Lower lobe of right lung (tissue), 2 donors: ENCODE measurements around the gene ADRB2. TPM values are rescaled to one million over a fixed set of nuclear protein-coding genes. Genes with fewer than 3 reads are reported as not detected.

ENCODE experiments used
- ATAC-seq, 2 donors: fragments of 200-7000 bp; cut with Tn5 transposase; one replicate each; pipeline ENCODE4 v1.9.1; 2020 to 2022; ENCODE audit warnings: mild to moderate bottlenecking in 2 of 2, moderate library complexity in 2 of 2
- DNase-seq: peaks from one replicate; pipeline ENCODE4 v3.0.0-alpha.2; 2020
- H3K27ac ChIP-seq: fragments of 200-600 bp; one replicate; pipeline ENCODE4 v1.8.0; 2022
- H3K27me3 ChIP-seq: fragments of 200-600 bp; one replicate; pipeline ENCODE4 v1.8.0; 2022; ENCODE audit warnings: low read depth
- H3K36me3 ChIP-seq: fragments of 200-600 bp; one replicate; pipeline ENCODE4 v1.8.0; 2022; ENCODE audit warnings: mild to moderate bottlenecking
- H3K4me1 ChIP-seq: fragments of 200-600 bp; one replicate; pipeline ENCODE4 v1.8.0; 2022
- H3K4me3 ChIP-seq: fragments of 200-600 bp; one replicate; pipeline ENCODE4 v1.8.0; 2022; ENCODE audit warnings: mild to moderate bottlenecking
- H3K9me3 ChIP-seq: fragments of 200-600 bp; one replicate; pipeline ENCODE4 v1.8.0; 2022
- intact Hi-C: fragments of 100-400 bp; cut with DNase I; formaldehyde crosslinking; loops from one replicate; pipeline ENCODE4 v1.11.0; 2022
- total RNA-seq: library from RNA; stranded (reverse); fragmentation: NEBNext Ultra II Directional; extraction: Animal tissue kit (Norgen Biotek cat#: 25700); gene quantifications from one replicate; pipeline ENCODE4 v1.2.1, GENCODE V29; 2021
- TF ChIP-seq, protein P1 (sequence below): fragments of 200-600 bp; IDR thresholded peaks from one replicate; pipeline ENCODE4 v1.8.0; 2022; ENCODE audit warnings: antibody characterized with exemption, mild to moderate bottlenecking
- donor health status: DM: no; HTN: yes; CAD: no; lungs with severe emphysema.

The ADRB2 gene
- total RNA-seq, 1 donor from 2014 or later = 26.4 TPM

GRCh38 chr5:148847456-148847855, 21.0 kb downstream of the ADRB2 start:
- intact Hi-C loops = no loop called here
- H3K27me3 ChIP-seq = no peaks in the 10 kb centered on the region
- H3K4me1 ChIP-seq = peaks cover 17% of the 10 kb centered on the region
- ATAC-seq = no peak
- no peaks in the 10 kb centered on the region for H3K36me3 ChIP-seq
- DNase-seq = no peak
- no peak overlapping the region for H3K4me3 ChIP-seq
- no peaks in the 10 kb centered on the region for H3K9me3 ChIP-seq
- H3K27ac ChIP-seq = no peak overlapping the region
- TF ChIP-seq, protein P1, sequence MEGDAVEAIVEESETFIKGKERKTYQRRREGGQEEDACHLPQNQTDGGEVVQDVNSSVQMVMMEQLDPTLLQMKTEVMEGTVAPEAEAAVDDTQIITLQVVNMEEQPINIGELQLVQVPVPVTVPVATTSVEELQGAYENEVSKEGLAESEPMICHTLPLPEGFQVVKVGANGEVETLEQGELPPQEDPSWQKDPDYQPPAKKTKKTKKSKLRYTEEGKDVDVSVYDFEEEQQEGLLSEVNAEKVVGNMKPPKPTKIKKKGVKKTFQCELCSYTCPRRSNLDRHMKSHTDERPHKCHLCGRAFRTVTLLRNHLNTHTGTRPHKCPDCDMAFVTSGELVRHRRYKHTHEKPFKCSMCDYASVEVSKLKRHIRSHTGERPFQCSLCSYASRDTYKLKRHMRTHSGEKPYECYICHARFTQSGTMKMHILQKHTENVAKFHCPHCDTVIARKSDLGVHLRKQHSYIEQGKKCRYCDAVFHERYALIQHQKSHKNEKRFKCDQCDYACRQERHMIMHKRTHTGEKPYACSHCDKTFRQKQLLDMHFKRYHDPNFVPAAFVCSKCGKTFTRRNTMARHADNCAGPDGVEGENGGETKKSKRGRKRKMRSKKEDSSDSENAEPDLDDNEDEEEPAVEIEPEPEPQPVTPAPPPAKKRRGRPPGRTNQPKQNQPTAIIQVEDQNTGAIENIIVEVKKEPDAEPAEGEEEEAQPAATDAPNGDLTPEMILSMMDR = no peak

- DNase-seq (no peak), ATAC-seq (peak; percentile 41 to 58)
- intact Hi-C loops = no loop called here
- H3K27ac ChIP-seq = peak overlapping the region; percentile 42
- no peaks in the 10 kb centered on the region for H3K9me3 ChIP-seq
- TF ChIP-seq, protein P1 = no peak
- H3K27me3 ChIP-seq = no peaks in the 10 kb centered on the region
- no peaks in the 10 kb centered on the region for H3K36me3 ChIP-seq
- no peak overlapping the region for H3K4me3 ChIP-seq
- H3K4me1 ChIP-seq = peaks cover 9% of the 10 kb centered on the region
Measured at GRCh38 chr5:148848393-148849031, 22.1 kb downstream of the ADRB2 start.

DNA sequence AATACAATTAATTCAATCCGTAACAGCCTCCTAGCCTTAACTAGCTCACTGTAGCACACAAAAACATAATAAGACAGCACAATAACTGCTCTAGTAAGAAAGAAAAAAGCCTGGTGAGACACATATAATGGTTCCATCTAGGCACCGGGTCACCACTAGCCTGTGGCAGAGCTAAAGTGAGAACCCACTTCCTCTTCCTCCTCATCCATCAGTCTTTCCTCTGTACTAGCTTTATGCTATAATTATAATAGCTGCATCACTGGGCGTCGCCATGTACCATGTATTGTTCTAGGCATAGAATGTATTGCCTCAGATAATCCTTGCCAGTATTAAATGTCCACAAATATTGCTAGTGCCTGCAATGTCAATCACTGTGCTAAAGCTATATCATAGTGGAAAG, 23.1 kb downstream of the ADRB2 start:
- Histone ChIP-seq H3K27ac (peak overlapping the region; percentile 42), H3K27me3 (no peaks in the 10 kb centered on the region), H3K4me3 (no peak overlapping the region), H3K4me1 (peaks cover 16% of the 10 kb centered on the region), H3K9me3 (no peaks in the 10 kb centered on the region), H3K36me3 (no peaks in the 10 kb centered on the region)
- DNase-seq = no peak
- ATAC-seq = peak; percentile 64 to 81
- intact Hi-C loops = no loop called here
- TF ChIP-seq, protein P1 = no peak

- no peak for ATAC-seq
Measured at GRCh38 chr5:148850836-148851235, 24.4 kb downstream of the ADRB2 start.

GRCh38 chr5:148853868-148854267, 27.5 kb downstream of the ADRB2 start:
- no peak overlapping the region for H3K27ac ChIP-seq
- DNase-seq (no peak), ATAC-seq (no peak)
- H3K4me3 ChIP-seq = no peak overlapping the region
- intact Hi-C loops = no loop called here
- peaks cover 30% of the 10 kb centered on the region for H3K4me1 ChIP-seq
- no peaks in the 10 kb centered on the region for H3K36me3 ChIP-seq
- no peaks in the 10 kb centered on the region for H3K9me3 ChIP-seq
- no peaks in the 10 kb centered on the region for H3K27me3 ChIP-seq
- TF ChIP-seq, protein P1 = no peak

More at GRCh38 chr5:148850836-148851235, 24.4 kb downstream of the ADRB2 start:
- no peak overlapping the region for H3K27ac ChIP-seq
- H3K4me1 ChIP-seq = peaks cover 24% of the 10 kb centered on the region
- no peaks in the 10 kb centered on the region for H3K36me3 ChIP-seq
- no peaks in the 10 kb centered on the region for H3K27me3 ChIP-seq
- TF ChIP-seq, protein P1 = no peak
- H3K9me3 ChIP-seq = no peaks in the 10 kb centered on the region
- no peak overlapping the region for H3K4me3 ChIP-seq
- DNase-seq = no peak
- intact Hi-C loops = no loop called here
